ENCODE measurements around the gene RBP5.
A peak's percentile ranks its signal among the peaks of the same experiment; 100 is the strongest.

The RBP5 gene

GRCh38 chr12:7101047-7101693 lies 27.5 kb downstream of the RBP5 start:
- no peak for DNase-seq (ENCODE audit: low read depth)

DNA sequence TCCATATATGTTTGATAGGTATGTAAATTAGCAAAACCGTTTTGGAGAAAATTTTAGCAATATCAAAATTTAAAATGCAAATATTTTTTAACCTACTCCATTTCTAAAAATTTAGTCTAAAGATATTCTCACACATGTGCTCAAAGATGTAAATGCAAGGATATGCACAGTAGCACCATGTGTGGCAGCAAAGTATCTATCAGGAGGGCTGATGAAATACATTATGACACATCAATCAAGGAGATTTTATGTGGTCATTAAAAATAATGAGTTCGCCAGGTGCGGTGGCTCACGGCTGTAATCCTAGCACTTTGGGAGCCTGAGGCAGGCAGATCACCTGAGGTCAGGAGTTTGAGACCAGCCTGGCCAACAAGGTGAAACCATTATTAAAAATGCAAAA lies 28.4 kb downstream of the RBP5 start:
- DNase-seq (ENCODE audit: low read depth) = no peak

DNA sequence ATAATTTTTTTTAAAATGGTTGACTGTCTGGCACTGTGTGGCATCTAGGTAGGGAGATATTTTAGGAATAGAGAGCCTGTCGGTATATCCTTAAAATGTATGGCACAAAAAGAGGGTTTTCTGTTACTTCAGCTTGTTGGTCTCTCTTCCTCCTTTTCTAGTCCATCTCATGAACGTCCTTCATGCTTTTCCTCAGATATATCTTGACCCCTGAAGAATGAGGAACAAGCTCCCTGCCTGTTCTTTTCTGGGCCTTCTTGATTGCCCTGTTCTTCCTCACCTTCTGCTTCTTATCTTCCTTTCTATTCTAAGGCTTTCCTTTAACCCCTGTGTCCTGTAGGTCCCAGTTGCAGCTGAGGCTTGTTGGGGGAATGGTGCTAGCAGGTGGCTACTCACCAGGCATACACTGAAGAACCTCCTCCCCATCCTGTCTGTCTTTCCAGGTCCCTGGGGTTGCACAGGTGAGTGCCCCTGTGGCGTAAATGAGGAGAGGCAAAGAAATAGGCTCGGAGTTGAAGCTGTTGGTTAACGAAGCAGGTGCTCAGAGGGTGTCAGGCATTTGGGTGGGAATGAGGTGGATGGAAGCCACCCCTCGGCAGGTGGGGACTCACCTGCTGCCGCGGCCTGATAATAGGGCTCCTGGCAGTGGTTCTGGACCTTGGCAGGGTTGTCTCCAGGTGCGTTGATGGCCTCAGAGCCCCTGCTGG lies 29.2 kb downstream of the RBP5 start:
- DNase-seq (ENCODE audit: low read depth) = no peak

DNA sequence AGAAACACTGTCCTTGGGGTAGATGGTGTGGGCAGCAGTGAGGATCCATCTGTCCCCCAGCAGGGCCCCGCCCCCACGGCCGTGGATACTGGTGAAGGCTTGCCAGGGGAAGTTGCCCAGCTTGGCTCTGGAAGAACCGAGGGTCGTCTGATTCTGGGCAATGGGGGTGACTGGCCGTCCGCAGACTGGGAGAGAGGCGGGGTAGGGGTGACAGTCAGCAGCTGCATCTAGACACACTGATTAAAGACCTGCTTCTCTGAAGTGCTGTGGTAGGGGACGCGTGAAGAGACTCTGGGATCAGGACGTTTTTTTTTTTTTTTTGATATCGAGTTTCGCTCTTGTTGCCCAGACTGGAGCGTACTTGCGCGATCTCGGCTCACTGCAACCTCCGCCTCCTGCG lies 31.7 kb downstream of the RBP5 start:
- no peak for DNase-seq (ENCODE audit: low read depth)

DNA sequence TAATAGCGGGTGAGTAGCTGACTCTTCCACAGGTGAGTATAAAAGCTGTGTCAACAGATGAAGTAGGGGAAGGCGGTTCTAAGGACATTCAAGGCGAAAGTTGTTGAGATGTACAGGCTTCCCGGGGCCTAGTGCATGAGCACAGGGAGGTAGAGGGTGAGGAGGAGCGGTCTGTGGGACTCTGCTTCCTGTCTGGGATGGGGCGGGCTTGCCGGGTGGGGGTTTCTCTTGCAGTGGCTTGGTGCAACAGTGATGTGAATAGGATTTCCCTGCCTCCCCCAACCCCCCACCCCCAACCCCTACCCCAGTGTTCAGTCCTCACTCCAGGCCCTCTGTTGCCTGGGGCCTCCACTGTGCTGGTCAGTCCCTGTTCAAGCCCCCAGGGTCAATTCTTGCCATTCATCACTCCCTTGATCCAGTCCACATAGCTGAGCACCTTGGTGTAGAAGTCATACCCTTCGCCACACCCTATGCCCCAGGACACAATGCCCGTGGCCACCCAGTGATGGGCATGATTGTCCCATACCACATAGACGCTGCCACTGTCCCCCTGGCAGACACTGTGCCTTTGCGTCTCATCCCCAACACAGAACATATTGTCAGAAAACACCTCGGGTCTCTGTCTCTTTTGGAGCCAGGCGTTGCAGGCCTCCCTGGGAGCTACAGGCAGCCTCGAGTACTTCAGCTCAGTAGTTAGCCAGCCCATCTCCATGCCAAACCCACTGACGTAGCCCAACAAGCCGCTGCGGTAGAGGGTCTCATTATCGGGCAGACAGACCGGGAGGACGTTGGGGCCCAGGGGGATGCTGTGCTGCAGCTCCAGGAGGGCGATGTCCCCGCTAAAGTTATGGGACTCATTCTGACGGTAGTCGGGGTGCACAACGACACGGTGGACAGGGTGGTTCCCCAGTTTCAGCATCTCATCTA lies 32.4 kb downstream of the RBP5 start:
- no peak for DNase-seq (ENCODE audit: low read depth)

GRCh38 chr12:7093892-7094291 lies 34.8 kb downstream of the RBP5 start:
- DNase-seq (ENCODE audit: low read depth) = no peak

DNA sequence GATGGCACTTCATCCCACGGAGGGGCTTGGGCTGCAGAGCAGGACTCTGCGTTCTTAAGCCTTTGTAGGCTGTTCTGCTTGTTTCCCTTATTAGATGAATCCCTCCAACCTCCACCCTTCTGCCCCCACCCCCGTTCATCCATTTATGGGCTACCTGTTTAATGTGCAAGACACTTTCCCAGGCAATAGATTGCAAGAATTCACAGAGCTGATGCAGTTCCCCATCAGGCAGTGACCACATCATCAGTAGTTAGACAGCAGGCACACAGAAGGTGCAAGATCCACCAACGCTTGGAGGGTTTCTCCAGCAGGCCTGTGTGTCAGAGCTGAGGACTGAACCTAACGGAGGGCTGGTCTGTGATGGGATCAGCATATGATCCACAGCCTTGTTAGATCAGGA lies 35.2 kb downstream of the RBP5 start:
- no peak for DNase-seq (ENCODE audit: low read depth)

DNA sequence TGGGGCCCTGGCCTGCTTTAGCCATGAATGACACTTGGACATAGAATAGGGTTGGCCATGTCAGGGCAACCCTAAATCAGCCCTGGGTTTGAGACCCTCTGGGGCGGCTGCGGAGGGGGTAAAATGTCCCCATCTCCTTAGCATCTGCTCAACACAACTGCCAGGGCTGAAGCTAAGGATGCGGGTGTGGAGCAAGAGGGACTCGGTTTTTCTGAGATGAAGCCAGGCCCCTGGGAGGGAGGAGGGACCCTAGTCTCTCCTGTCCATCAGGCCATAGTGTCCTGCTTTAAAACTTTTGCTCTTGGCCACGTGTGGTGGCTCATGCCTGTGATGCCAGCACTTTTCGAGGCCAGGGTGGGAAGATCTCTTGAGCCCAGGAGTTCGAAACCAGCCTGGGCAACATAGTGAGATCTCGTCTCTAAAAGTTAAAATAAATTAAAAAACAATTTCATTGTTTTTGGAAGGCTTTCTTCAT lies 35.7 kb downstream of the RBP5 start:
- no peak for DNase-seq (ENCODE audit: low read depth)

DNA sequence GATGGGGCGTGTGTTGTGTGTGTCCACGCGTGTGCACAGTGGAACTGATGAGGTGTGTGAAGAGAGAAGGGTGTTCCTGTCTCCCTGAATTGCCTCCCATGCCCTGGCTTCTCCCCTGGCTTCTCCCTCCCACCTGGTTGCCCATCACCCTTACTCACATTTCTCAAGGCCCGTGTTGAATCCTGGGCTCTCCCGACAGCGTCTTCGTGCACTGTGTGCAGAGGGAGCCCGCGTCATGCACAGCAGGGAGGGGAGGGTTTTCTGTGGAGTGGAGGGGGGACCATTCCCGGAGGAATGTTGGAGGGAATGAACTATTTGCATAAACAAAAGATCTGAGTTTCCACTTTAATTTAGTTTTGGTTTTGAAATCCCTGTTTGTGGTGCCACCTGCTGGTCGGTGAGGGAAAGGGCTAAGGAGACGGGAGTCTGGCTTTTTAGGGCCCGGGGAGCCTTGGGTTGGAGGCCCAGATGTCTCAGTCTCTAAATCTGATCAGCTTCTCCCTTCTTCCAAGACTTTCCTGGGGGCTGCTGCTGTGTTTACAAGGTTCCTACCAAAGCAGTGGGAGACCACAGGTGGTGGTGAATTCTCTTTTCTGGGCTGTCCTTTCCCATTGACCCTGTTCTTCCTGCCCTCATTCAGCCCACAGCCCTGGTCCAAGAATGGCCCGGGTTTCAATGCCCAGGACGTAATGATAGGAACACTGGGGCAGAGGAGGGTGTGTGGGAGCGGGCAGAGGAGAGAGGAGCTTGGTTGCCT lies 36.3 kb downstream of the RBP5 start, which contains the start of gene C1R:
Gene C1R (minus strand): TSS at position 217 of the 757 bp plus-strand sequence. CDS start 57 bp downstream, at position 160.
- peak; percentile 51 for DNase-seq (ENCODE audit: low read depth)

- no peak for DNase-seq (ENCODE audit: low read depth)
Observed at GRCh38 chr12:7091660-7092228, 36.9 kb downstream of the RBP5 start.

DNA sequence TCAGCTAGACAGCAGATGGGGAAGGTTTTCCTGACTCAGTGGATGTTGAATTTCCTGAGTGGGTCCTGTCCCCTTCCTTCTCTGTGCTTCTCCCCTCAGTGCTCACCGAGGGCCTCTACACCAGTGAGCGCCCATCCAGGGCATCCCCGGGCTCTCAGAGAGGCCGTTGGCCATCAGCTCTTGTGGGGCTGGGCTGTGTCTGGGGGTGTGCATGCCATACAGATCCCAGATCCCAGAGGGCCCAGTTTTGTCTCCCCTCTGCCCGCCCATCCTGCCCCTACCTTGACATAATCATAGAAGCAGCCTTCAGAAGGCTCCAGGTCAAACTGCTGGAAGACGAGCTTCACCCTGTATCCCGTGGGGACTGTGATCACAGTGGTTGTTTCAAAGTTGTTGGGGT lies 37.5 kb downstream of the RBP5 start:
- no peak for DNase-seq (ENCODE audit: low read depth)

GRCh38 chr12:7090222-7090998 lies 38.3 kb downstream of the RBP5 start:
- no peak for DNase-seq (ENCODE audit: low read depth)

GRCh38 chr12:7089196-7089871 lies 39.4 kb downstream of the RBP5 start:
- no peak for DNase-seq (ENCODE audit: low read depth)

DNA sequence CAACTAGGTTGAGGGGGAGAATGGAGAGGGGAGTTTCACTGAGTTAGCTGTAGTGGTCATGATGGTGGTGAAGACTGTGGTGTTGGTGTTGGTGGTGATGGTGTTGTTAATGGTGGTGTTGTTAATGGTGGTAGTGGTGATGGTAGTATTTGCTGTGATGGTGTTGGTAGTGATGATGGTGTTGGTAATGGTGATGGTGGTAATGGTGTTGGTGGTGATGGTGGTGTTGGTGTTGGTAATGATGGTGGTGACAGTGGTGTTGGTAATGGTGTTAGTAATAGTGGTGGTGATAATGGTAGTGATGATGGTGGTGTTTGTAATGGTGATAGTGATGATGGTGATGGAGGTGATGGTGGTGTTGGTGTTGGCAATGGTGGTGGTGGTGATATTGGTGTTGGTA lies 45.6 kb downstream of the RBP5 start:
- no peak for DNase-seq (ENCODE audit: low read depth)

GRCh38 chr12:7081037-7081436 lies 47.7 kb downstream of the RBP5 start:
- no peak for DNase-seq (ENCODE audit: low read depth)

GRCh38 chr12:7079826-7080125 lies 48.9 kb downstream of the RBP5 start:
- no peak for DNase-seq (ENCODE audit: low read depth)

GRCh38 chr12:7078163-7078562 lies 50.5 kb downstream of the RBP5 start:
- DNase-seq (ENCODE audit: low read depth) = no peak

GRCh38 chr12:7076493-7076892 lies 52.2 kb downstream of the RBP5 start:
- no peak for DNase-seq (ENCODE audit: low read depth)

DNA sequence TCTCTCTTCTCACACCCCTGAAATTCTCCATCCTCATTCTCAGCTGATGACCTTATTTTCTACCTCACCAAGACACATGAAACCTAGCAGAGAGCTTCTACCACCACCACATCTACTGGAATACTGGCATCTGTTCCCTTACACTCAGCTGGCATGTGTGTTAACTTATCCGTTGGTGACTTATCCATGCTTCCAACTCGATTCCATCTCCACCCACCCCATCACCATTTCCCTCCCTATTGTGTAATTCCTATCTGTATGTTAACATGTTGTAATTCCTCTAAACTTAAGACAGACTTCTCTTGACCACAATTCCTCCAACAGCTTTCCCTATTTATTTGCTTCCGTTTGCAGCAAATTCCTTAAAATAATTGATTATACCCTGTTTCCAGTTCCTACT lies 52.8 kb downstream of the RBP5 start:
- no peak for DNase-seq (ENCODE audit: low read depth)

DNA sequence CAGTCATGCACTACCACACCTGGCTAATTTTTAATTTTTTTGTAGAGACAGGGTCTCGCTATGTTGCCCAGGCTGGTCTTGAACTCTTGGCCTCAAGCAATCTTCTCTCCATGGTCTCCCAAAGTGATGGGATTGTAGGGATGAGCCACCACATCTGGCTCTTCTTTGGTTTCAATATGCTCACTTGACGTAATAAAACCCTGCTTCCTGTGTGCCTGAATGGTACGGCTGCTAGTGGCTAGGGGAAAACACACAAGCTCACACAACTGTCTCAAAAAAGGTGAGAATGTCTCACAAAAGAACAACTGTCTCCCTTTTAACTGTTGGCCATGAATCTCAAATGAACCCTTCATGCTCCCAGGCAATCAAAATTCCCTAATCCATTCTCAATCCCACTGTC lies 53.2 kb downstream of the RBP5 start:
- DNase-seq (ENCODE audit: low read depth) = no peak
